ENCODE results near the gene CLCA2. TPM values are rescaled to one million over a fixed set of nuclear protein-coding genes. Genes with fewer than 3 reads are reported as not detected.

CLCA2 gene
- total RNA-seq, 1 donor = 43.2 TPM

GRCh38 chr1:86478416-86479156 is 54.6 kb downstream of the CLCA2 start:
- peak; percentile 64 for DNase-seq (ENCODE audit: low read depth)
- no peak for TF ChIP-seq CTCF (IDR thresholded peaks at IDR 0.05; ENCODE audit: insufficient read depth, low read length)
- no peak overlapping the region for H3K4me3 ChIP-seq (ENCODE audit: low read depth, low read length)

- TF ChIP-seq CTCF (IDR thresholded peaks at IDR 0.05; ENCODE audit: insufficient read depth, low read length) = no peak
- no peak for DNase-seq (ENCODE audit: low read depth)
- no peak overlapping the region for H3K4me3 ChIP-seq (ENCODE audit: low read depth, low read length)
Measured at GRCh38 chr1:86481966-86482365, 58.0 kb downstream of the CLCA2 start.

- peak; percentile 98 for DNase-seq (ENCODE audit: low read depth)
- no peak overlapping the region for H3K4me3 ChIP-seq (ENCODE audit: low read depth, low read length)
- no peak for TF ChIP-seq CTCF (IDR thresholded peaks at IDR 0.05; ENCODE audit: insufficient read depth, low read length)
Measured at GRCh38 chr1:86487131-86487810, 63.3 kb downstream of the CLCA2 start.

- no peak overlapping the region for H3K4me3 ChIP-seq (ENCODE audit: low read depth, low read length)
- TF ChIP-seq CTCF (IDR thresholded peaks at IDR 0.05; ENCODE audit: insufficient read depth, low read length) = no peak
- DNase-seq (ENCODE audit: low read depth) = no peak
Measured at GRCh38 chr1:86487811-86488141, 63.8 kb downstream of the CLCA2 start.

- no peak overlapping the region for H3K4me3 ChIP-seq (ENCODE audit: low read depth, low read length)
- no peak for TF ChIP-seq CTCF (IDR thresholded peaks at IDR 0.05; ENCODE audit: insufficient read depth, low read length)
- DNase-seq (ENCODE audit: low read depth) = no peak
Measured at GRCh38 chr1:86489242-86489878, 65.4 kb downstream of the CLCA2 start.

DNA sequence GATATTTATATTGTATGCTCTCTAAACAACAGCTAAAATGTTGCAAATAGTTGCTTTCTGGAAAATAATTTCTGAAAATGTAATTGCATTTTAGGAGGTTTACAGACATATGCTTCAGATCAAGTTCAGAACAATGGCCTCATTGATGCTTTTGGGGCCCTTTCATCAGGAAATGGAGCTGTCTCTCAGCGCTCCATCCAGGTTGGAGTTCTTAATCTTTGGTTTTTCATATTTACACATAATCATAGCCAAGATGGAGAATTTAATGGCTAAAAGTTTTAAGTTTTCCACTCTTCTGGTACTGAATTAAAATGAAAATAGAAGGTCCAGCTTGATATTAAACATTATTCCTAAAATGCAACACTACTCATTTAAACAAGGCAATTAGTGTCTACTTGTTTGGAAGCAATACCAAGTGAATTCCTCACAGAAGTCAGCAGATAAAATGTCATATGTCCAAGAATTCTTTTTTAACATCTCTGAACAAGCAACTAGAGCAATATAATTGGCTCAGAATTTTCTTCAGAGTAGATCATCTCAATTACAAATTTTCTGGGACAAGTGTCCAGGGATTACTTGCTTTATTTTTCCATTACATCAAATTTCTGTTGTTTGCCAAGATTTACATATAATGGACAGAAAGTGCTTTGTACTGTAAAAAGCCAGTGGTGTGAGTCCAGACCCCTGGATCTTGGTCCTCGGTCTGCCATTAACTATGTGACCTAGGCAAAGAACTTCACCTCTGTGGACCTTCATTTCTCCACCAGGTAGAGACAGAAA is 67.4 kb downstream of the CLCA2 start:
- DNase-seq (ENCODE audit: low read depth) = no peak
- TF ChIP-seq CTCF (IDR thresholded peaks at IDR 0.05; ENCODE audit: insufficient read depth, low read length) = no peak

More for the DNA sequence above, 67.4 kb downstream of the CLCA2 start:
- H3K4me3 ChIP-seq (ENCODE audit: low read depth, low read length) = no peak overlapping the region
